ACC112 (cell line): ENCODE data around the gene XG.
"Not testable (repeated sequence)": the region's sequence is repeated elsewhere in the genome, so short reads cannot be mapped to it uniquely, and the experiment has no call there.

Experiments
- H2AFZ ChIP-seq: fragments of 200-600 bp; sonication (generic); one replicate; pipeline ENCODE4 v1.6.0; 2017; ENCODE audit warnings: antibody characterized with exemption, low read length; ENCODE audit not compliant: unreplicated experiment
- H3K27ac ChIP-seq: fragments of 200-600 bp; sonication (generic); 2 replicates; pipeline ENCODE4 v1.5.1; 2014; ENCODE audit warnings: low read depth, mild to moderate bottlenecking, antibody characterized with exemption, low read length, moderate library complexity
- H3K27me3 ChIP-seq: fragments of 200-600 bp; sonication (generic); 2 replicates; pipeline ENCODE4 v1.6.1; 2014; ENCODE audit warnings: mild to moderate bottlenecking, antibody characterized with exemption, low read length, moderate library complexity, mixed read lengths; ENCODE audit not compliant: insufficient read depth
- H3K36me3 ChIP-seq: fragments of 200-600 bp; sonication (generic); 2 replicates; pipeline ENCODE4 v1.6.1; 2016; ENCODE audit warnings: mild to moderate bottlenecking, antibody characterized with exemption, low read length, moderate library complexity, mixed read lengths; ENCODE audit not compliant: insufficient read depth
- H3K4me1 ChIP-seq: fragments of 200-600 bp; sonication (generic); one replicate; pipeline ENCODE4 v1.6.1; 2016; ENCODE audit warnings: low read length, mixed read lengths; ENCODE audit not compliant: insufficient read depth, unreplicated experiment, control insufficient read depth
- H3K4me3 ChIP-seq: fragments of 200-600 bp; sonication (generic); 2 replicates; pipeline ENCODE4 v1.5.1; 2014; ENCODE audit warnings: mild to moderate bottlenecking, low read depth, low read length
- H3K79me2 ChIP-seq: fragments of 200-600 bp; sonication (generic); one replicate; pipeline ENCODE4 v1.6.0; 2016; ENCODE audit warnings: low read length; ENCODE audit not compliant: control insufficient read depth, unreplicated experiment, insufficient read depth

XG gene

DNA sequence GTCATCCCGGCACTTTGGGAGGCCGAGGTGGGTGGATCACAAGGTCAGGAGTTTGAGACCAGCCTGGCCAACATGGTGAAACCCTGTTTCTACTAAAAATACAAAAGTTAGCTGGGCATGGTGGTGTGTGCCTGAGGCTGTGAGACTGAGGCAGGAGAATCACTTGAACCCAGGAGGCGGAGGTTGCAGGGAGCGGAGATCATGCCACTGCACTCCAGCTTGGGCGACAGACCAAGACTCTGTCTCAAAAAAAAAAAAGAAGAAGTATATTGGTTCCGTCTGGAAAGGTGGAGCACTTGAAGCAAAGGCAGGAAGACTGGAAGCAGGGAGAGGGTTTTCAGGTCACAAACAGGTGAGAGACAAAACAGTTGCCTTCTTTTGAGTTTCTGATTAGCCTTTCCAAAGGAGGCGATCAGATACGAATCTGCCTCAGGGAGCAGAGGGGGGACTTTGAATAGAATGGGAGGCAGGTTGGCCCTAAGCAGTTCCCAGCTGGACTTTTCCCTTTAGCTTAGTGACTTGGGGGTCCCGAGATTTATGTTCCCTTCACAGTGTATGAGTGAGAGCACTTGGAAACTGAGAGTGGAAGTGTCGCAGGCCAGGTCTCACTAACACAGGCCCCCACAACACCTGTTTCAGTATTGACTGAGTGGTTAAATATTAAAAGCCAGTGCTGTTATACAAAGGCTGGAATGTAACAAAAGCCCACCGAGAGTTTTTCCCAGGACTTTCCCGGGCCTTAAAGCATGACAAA, 28.8 kb downstream of the XG start:
- not testable (repeated sequence) for H3K27ac ChIP-seq, H2AFZ ChIP-seq, H3K4me3 ChIP-seq, H3K4me1 ChIP-seq, H3K36me3 ChIP-seq, H3K27me3 ChIP-seq, H3K79me2 ChIP-seq

- Histone ChIP-seq H3K27ac (no peak overlapping the region), H3K36me3 (no peaks in the 10 kb centered on the region), H3K27me3 (no peaks in the 10 kb centered on the region), H3K79me2 (no peaks in the 10 kb centered on the region), H3K4me3 (no peak overlapping the region), H3K4me1 (peaks cover 5% of the 10 kb centered on the region), H2AFZ (no peak overlapping the region)
These were observed 29.4 kb downstream of the XG start for GRCh38 chrX:2781226-2781571.

DNA sequence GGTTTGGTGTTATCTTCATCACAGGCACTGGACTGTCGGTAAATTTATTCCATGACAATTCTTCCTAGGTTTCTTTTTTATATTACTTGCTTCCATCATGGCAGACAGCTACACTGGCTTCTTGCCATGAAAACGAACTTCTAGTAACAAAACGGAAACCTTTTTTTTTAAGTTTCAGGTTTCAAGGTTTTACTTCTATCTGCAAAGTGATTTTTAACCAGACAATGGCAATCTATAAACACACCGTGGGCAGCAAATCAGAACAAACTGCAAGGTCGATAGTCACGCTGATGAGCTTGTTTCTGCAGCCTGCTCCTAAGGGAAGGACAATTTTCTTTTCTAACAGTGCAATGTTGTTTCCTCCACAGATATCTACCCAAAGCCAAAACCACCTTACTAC, 29.9 kb downstream of the XG start:
- Histone ChIP-seq H3K79me2 (no peaks in the 10 kb centered on the region), H3K36me3 (no peaks in the 10 kb centered on the region), H3K4me1 (peaks cover 5% of the 10 kb centered on the region), H2AFZ (no peak overlapping the region), H3K27me3 (no peaks in the 10 kb centered on the region), H3K4me3 (no peak overlapping the region), H3K27ac (no peak overlapping the region)

- Histone ChIP-seq H3K4me1 (peaks cover 5% of the 10 kb centered on the region), H3K4me3 (no peak overlapping the region), H2AFZ (no peak overlapping the region), H3K79me2 (no peaks in the 10 kb centered on the region), H3K27ac (no peak overlapping the region), H3K36me3 (no peaks in the 10 kb centered on the region), H3K27me3 (no peaks in the 10 kb centered on the region)
These were observed 30.3 kb downstream of the XG start for GRCh38 chrX:2782171-2782570.

- no peaks in the 10 kb centered on the region for H3K27me3 ChIP-seq
- H3K4me1 ChIP-seq: peaks cover 5% of the 10 kb centered on the region
- H3K36me3 ChIP-seq: no peaks in the 10 kb centered on the region
- H2AFZ ChIP-seq: no peak overlapping the region
- H3K79me2 ChIP-seq: no peaks in the 10 kb centered on the region
- H3K27ac ChIP-seq: no peak overlapping the region
- no peak overlapping the region for H3K4me3 ChIP-seq
These were observed 30.9 kb downstream of the XG start for GRCh38 chrX:2782778-2783177.

DNA sequence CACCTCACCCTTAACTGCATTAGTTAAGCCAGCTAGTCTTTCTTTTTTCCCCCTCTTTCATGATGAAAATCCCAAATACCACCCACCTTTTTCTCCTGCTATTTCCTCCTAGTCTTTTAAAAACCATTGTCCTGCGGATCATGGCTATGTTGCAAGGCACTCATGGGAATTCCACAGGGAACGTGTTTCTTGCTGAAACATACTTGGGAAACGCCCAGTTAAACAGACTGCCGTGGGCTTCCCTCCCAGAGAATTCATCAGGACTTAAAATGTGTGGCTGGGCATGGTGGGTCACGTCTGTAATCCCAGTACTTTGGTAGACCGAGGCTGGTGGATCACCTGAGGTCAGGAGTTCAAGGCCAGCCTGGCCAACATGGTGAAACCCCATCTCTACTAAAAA, 32.2 kb downstream of the XG start:
- H3K4me1 ChIP-seq: peaks cover 5% of the 10 kb centered on the region
- no peaks in the 10 kb centered on the region for H3K27me3 ChIP-seq
- no peaks in the 10 kb centered on the region for H3K36me3 ChIP-seq
- no peaks in the 10 kb centered on the region for H3K79me2 ChIP-seq
- no peak overlapping the region for H3K4me3 ChIP-seq
- H3K27ac ChIP-seq: no peak overlapping the region
- no peak overlapping the region for H2AFZ ChIP-seq

DNA sequence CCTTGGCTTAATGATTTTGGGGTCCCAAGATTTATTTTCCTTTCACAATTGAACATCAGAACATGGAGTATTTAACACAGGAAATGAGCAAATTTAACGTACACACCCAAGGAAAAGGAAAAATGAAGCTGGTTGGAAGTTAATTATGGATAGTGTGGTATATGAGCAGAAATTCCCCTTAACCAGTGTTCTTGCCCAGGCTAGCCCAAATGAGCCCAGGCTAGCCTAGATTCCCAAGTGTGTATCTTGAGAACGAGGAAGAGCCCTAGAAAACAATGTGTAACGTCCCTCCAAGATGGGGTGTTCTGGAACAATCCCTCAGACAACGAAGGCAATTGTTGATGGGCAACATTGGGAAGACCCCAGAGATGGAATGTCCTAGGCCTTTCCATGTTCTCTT, 33.7 kb downstream of the XG start:
- no peaks in the 10 kb centered on the region for H3K36me3 ChIP-seq
- H3K4me3 ChIP-seq: no peak overlapping the region
- H3K4me1 ChIP-seq: peaks cover 5% of the 10 kb centered on the region
- H3K79me2 ChIP-seq: no peaks in the 10 kb centered on the region
- no peak overlapping the region for H2AFZ ChIP-seq
- no peak overlapping the region for H3K27ac ChIP-seq
- H3K27me3 ChIP-seq: no peaks in the 10 kb centered on the region

GRCh38 chrX:2788980-2789379, 37.1 kb downstream of the XG start:
- Histone ChIP-seq H3K27me3 (no peaks in the 10 kb centered on the region), H3K36me3 (no peaks in the 10 kb centered on the region), H3K27ac (no peak overlapping the region), H3K79me2 (no peaks in the 10 kb centered on the region), H2AFZ (no peak overlapping the region), H3K4me1 (peaks cover 3% of the 10 kb centered on the region), H3K4me3 (no peak overlapping the region)

DNA sequence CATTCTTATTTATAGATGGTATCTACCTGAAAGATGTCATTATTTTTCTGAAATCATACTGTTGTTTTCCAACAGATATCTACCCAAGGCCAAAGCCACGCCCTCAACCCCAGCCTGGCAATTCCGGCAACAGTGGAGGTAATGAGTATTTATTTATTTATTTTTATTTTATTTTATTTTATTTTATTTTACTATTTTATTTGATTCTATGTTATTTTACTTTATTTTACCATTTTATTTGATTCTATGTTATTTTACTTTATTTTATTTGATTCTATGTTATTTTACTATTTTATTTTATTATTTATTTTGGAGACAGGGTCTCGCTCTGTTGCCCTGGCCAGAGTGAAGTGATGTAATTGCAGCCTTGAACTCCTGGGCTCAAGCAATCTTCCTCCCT, 37.7 kb downstream of the XG start:
- H3K27ac ChIP-seq: no peak overlapping the region
- H3K36me3 ChIP-seq: no peaks in the 10 kb centered on the region
- H3K4me3 ChIP-seq: no peak overlapping the region
- H3K27me3 ChIP-seq: no peaks in the 10 kb centered on the region
- no peaks in the 10 kb centered on the region for H3K4me1 ChIP-seq
- H3K79me2 ChIP-seq: no peaks in the 10 kb centered on the region
- H2AFZ ChIP-seq: no peak overlapping the region

DNA sequence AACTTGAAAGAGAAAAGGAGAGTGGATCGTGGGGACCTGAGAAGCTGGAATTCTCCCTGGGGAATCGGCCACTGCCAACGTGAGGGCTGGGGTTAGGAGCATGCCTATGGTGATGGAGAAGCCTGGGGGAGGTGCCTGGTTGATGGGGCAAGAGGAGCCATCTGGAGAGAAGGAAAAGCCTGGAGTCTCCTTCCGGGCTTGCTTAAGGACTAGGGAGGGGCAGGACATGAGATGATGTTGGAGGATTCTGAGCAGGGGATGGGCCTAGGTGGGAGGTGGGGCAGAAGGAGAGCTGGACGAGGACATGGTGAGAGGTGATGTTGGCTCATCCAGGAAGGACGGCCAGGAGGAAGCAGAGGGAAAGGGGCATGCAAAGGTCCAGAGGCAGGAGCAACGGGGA, 41.9 kb downstream of the XG start:
- Histone ChIP-seq H2AFZ (no peak overlapping the region), H3K79me2 (no peaks in the 10 kb centered on the region), H3K4me3 (no peak overlapping the region), H3K36me3 (no peaks in the 10 kb centered on the region), H3K27me3 (no peaks in the 10 kb centered on the region), H3K4me1 (no peaks in the 10 kb centered on the region), H3K27ac (no peak overlapping the region)

DNA sequence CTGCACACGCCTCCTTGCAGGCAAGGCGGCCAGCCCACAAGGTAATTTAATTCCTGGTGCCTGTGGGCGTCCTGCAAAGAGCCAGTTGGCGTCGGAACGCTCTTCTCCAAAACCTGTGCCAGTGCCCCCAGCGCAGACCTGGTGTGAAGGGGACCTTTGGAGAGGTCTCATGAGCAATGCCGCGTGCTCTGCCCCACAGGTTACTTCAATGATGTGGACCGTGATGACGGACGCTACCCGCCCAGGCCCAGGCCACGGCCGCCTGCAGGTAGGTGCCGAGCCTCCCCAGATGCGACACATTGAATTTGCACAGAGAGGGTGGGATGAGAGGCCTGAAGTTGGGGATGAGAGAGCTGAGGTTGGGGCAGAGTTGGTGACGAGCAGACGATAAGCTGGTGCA, 42.5 kb downstream of the XG start:
- Histone ChIP-seq H3K36me3 (no peaks in the 10 kb centered on the region), H3K27me3 (no peaks in the 10 kb centered on the region)

More for the DNA sequence above, 42.5 kb downstream of the XG start:
- H3K4me1 ChIP-seq: no peaks in the 10 kb centered on the region
- no peaks in the 10 kb centered on the region for H3K79me2 ChIP-seq
- no peak overlapping the region for H3K27ac ChIP-seq
- no peak overlapping the region for H3K4me3 ChIP-seq
- no peak overlapping the region for H2AFZ ChIP-seq
